K562 treated with DMSO at 1 percent for 4 hours (cell line): ENCODE measurements around the gene TRMT10A. TPM values are rescaled to one million over a fixed set of nuclear protein-coding genes. Genes with fewer than 3 reads are reported as not detected.

Experiments used
- total RNA-seq: library from RNA; unstranded; fragments of 300-600 nt; gene quantifications from 2 replicates; pipeline ENCODE4 v1.2.3, GENCODE V29; 2022; ENCODE audit not compliant: insufficient read depth

TRMT10A gene
- total RNA-seq = 2.0 and 7.1 TPM in 2 replicates

GRCh38 chr4:99563310-99564186 is at the start of gene TRMT10A:
Gene TRMT10A (minus strand): TSS chr4:99564039. CDS start chr4:99559338, 4,701 bp downstream.

GRCh38 chr4:99574530-99575324 is 10.9 kb upstream of the TRMT10A start, which contains the start of gene MTTP:
Gene MTTP (plus strand): TSS chr4:99574824. CDS start chr4:99574910, 86 bp downstream.

GRCh38 chr4:99510721-99511120 is 53.1 kb downstream of the TRMT10A start, which contains the start of gene C4orf17:
Gene C4orf17 (plus strand): TSS chr4:99511021. CDS start chr4:99513082, 2,061 bp downstream.

Other genes with a start within 250 kb of the TRMT10A start
- not detected in 2 replicates for gene ADH1B, start 242.6 kb downstream of the TRMT10A start, total RNA-seq
- not detected in 2 replicates for gene ADH1C, start 211.3 kb downstream of the TRMT10A start, total RNA-seq
- gene ADH7, start 128.7 kb downstream of the TRMT10A start, total RNA-seq = not detected in 2 replicates
- gene C4orf17, start 53.0 kb downstream of the TRMT10A start, total RNA-seq = not detected in 2 replicates
- gene MTTP, start 10.8 kb upstream of the TRMT10A start, total RNA-seq = not detected in 2 replicates
- not detected in 2 replicates for gene C4orf54, start 93.8 kb upstream of the TRMT10A start, total RNA-seq